HG03575 (cell line): Measurements from ENCODE around the gene MAMDC2.

ENCODE experiments used
- ATAC-seq: cut with Tn5 transposase; IDR thresholded peaks from one replicate; pipeline ENCODE4 v1.9.1; 2021; ENCODE audit not compliant: unreplicated experiment, insufficient number of reproducible peaks, low FRiP score; ENCODE audit errors: extremely low read depth

Gene MAMDC2

GRCh38 chr9:70056211-70056944, 12.7 kb downstream of the MAMDC2 start:
- ATAC-seq, result no peak

- no peak for ATAC-seq
These were observed 15.0 kb downstream of the MAMDC2 start for GRCh38 chr9:70058569-70059116.

- no peak for ATAC-seq
These were observed 16.7 kb downstream of the MAMDC2 start for GRCh38 chr9:70060148-70060882.

GRCh38 chr9:70060883-70061507, 17.3 kb downstream of the MAMDC2 start:
- ATAC-seq, result peak; percentile 97

GRCh38 chr9:70061776-70062175, 18.1 kb downstream of the MAMDC2 start:
- ATAC-seq, result no peak

GRCh38 chr9:70064496-70064895, 20.8 kb downstream of the MAMDC2 start:
- no peak for ATAC-seq

GRCh38 chr9:70065572-70065971, 21.9 kb downstream of the MAMDC2 start:
- ATAC-seq, result no peak

GRCh38 chr9:70066418-70066817, 22.8 kb downstream of the MAMDC2 start:
- no peak for ATAC-seq

- ATAC-seq, result no peak
These were observed 23.2 kb downstream of the MAMDC2 start for GRCh38 chr9:70066874-70067273.

GRCh38 chr9:70069704-70070103, 26.1 kb downstream of the MAMDC2 start:
- no peak for ATAC-seq

- no peak for ATAC-seq
These were observed 29.5 kb downstream of the MAMDC2 start for GRCh38 chr9:70073193-70073592.

GRCh38 chr9:70073756-70074155, 30.1 kb downstream of the MAMDC2 start:
- no peak for ATAC-seq

GRCh38 chr9:70076678-70077077, 33.0 kb downstream of the MAMDC2 start:
- ATAC-seq, result no peak

GRCh38 chr9:70079417-70080037, 35.9 kb downstream of the MAMDC2 start:
- ATAC-seq, result no peak

- ATAC-seq, result no peak
These were observed 37.0 kb downstream of the MAMDC2 start for GRCh38 chr9:70080481-70081119.

- no peak for ATAC-seq
These were observed 37.5 kb downstream of the MAMDC2 start for GRCh38 chr9:70081120-70081495.

GRCh38 chr9:70083429-70083828, 39.8 kb downstream of the MAMDC2 start:
- ATAC-seq, result no peak

- ATAC-seq, result no peak
These were observed 41.6 kb downstream of the MAMDC2 start for GRCh38 chr9:70085241-70085640.

GRCh38 chr9:70091103-70091502, 47.5 kb downstream of the MAMDC2 start:
- no peak for ATAC-seq
